HCT116 (cell line): ENCODE measurements around the gene KRTAP10-9. TPM values are rescaled to one million over a fixed set of nuclear protein-coding genes. Genes with fewer than 3 reads are reported as not detected.

Experiments
- ATAC-seq: fragments of 200-7000 bp; cut with Tn5 transposase; 2 replicates; pipeline ENCODE4 v1.9.1; 2020; ENCODE audit warnings: mild to moderate bottlenecking, moderate library complexity
- BruUV-seq: library from RNA; stranded (reverse); fragments of 400-500 nt; replicated peaks from 2 replicates; lab custom pipeline; 2021; lab: Mats Ljungman, UMichigan
- CTCF ChIA-PET: fragments of 300-600 bp; sonication (Branson Sonifier 250); formaldehyde crosslinking; loops from one replicate; lab custom pipeline; 2021; ENCODE audit warnings: antibody characterized with exemption; lab: Charles Lee
- POLR2A ChIA-PET: fragments of 300-600, 350-600 bp; sonication (Branson Sonifier 250); formaldehyde crosslinking; loops from one replicate; lab custom pipeline; 2021; ENCODE audit warnings: antibody characterized with exemption; lab: Charles Lee
- RAD21 ChIA-PET, 2 experiments: fragments of 300-600 bp; sonication (Branson Sonifier 250); formaldehyde crosslinking; loops; one replicate each; lab custom pipeline; 2023; ENCODE audit warnings: low total read pairs in 2 of 2; ENCODE audit not compliant: uncharacterized antibody in 2 of 2, unreplicated experiment in 2 of 2, low non-redundant PET in 1 of 2; lab: Charles Lee
- DNase-seq: peaks from one replicate; pipeline ENCODE4 v3.0.0-alpha.2; 2010; ENCODE audit warnings: low read depth, low spot score
- H2AFZ ChIP-seq: fragments of 200-600 bp; shearing (Covaris generic), sonication (generic); 2 replicates; pipeline ENCODE4 v1.6.1; 2017; ENCODE audit warnings: low read depth, mixed run types, mixed read lengths, antibody characterized with exemption, low read length; ENCODE audit not compliant: poor library complexity, severe bottlenecking
- H3K27ac ChIP-seq: 2 replicates; pipeline ENCODE4 v1.5.1; 2012; ENCODE audit warnings: low read depth, low read length
- H3K27me3 ChIP-seq: fragments of 200-600 bp; sonication (generic); 2 replicates; pipeline ENCODE4 v1.6.1; 2016; ENCODE audit warnings: mixed run types, low read length, mixed read lengths; ENCODE audit not compliant: insufficient read depth
- H3K36me3 ChIP-seq, 2 experiments: fragments of 200-500 bp in 1 of 2; fragments of 200-600 bp in 1 of 2; sonication (Bioruptor generic) in 1 of 2; sonication (generic) in 1 of 2; 2 replicates each; pipeline versions ENCODE4 v1.5.1 to v1.6.1; 2014 to 2016; ENCODE audit warnings: low read length in 2 of 2, inconsistent platforms in 1 of 2, mixed read lengths in 1 of 2, mixed run types in 1 of 2; ENCODE audit not compliant: insufficient read depth in 2 of 2, control insufficient read depth in 1 of 2
- H3K4me1 ChIP-seq, 2 experiments: fragments of 200-600 bp in 1 of 2; sonication (generic) in 1 of 2; 2 replicates each; pipeline versions ENCODE4 v1.5.1 to v1.6.1; 2012 to 2017; ENCODE audit warnings: low read length in 2 of 2, inconsistent platforms in 1 of 2, mild to moderate bottlenecking in 1 of 2, mixed read lengths in 1 of 2, mixed run types in 1 of 2, moderate library complexity in 1 of 2; ENCODE audit not compliant: insufficient read depth in 2 of 2, control insufficient read depth in 1 of 2
- H3K4me2 ChIP-seq: fragments of 200-600 bp; sonication (generic); 2 replicates; pipeline ENCODE4 v1.6.1; 2017; ENCODE audit warnings: mixed run types, low read length, mixed read lengths
- H3K4me3 ChIP-seq, 2 experiments: fragments of 200-600 bp in 1 of 2; sonication (generic) in 1 of 2; replicated peaks in 1 of 2; 2 replicates each; pipeline ENCODE4 v1.5.1; 2011 to 2016; ENCODE audit warnings: low read length in 2 of 2, control low read depth in 1 of 2, low read depth in 1 of 2, mild to moderate bottlenecking in 1 of 2, mixed read lengths in 1 of 2, mixed run types in 1 of 2
- H3K79me2 ChIP-seq: fragments of 200-600 bp; sonication (generic); 2 replicates; pipeline ENCODE4 v1.6.1; 2017; ENCODE audit warnings: mild to moderate bottlenecking, mixed run types, low read length, moderate library complexity, mixed read lengths; ENCODE audit not compliant: insufficient read depth
- H3K9ac ChIP-seq: fragments of 200-600 bp; sonication (generic); 2 replicates; pipeline ENCODE4 v1.6.1; 2016; ENCODE audit warnings: low read length, mixed read lengths
- H3K9me2 ChIP-seq: fragments of 200-600 bp; sonication (generic), shearing (Covaris generic); 2 replicates; pipeline ENCODE4 v1.6.1; 2017; ENCODE audit warnings: mixed run types, mild to moderate bottlenecking, moderate library complexity; ENCODE audit not compliant: insufficient read depth
- H3K9me3 ChIP-seq, 2 experiments: fragments of 200-500 bp in 1 of 2; fragments of 200-600 bp in 1 of 2; sonication (Bioruptor generic) in 1 of 2; sonication (generic) in 1 of 2; 2 replicates each; pipeline ENCODE4 v1.6.1; 2014 to 2017; ENCODE audit warnings: low read length in 2 of 2, mixed read lengths in 2 of 2, inconsistent platforms in 1 of 2, low read depth in 1 of 2, mild to moderate bottlenecking in 1 of 2, mixed run types in 1 of 2, moderate library complexity in 1 of 2; ENCODE audit not compliant: control insufficient read depth in 1 of 2, insufficient read depth in 1 of 2
- H4K20me1 ChIP-seq: fragments of 200-600 bp; sonication (generic), shearing (Covaris generic); 2 replicates; pipeline ENCODE4 v1.6.1; 2017; ENCODE audit warnings: mixed run types, mild to moderate bottlenecking, moderate library complexity; ENCODE audit not compliant: insufficient read depth
- CEBPB ChIP-seq: IDR thresholded peaks from 2 replicates; pipeline ENCODE4 v1.6.1; 2012; ENCODE audit warnings: low read depth
- EGR1 ChIP-seq: IDR thresholded peaks from 2 replicates; pipeline ENCODE4 v1.6.1; 2012; ENCODE audit warnings: low read depth
- FOSL1 ChIP-seq: IDR thresholded peaks from 2 replicates; pipeline ENCODE4 v1.6.1; 2012; ENCODE audit warnings: low read depth
- JUND ChIP-seq: IDR thresholded peaks from 2 replicates; pipeline ENCODE4 v1.6.1; 2012
- POLR2A ChIP-seq: IDR thresholded peaks from 2 replicates; pipeline ENCODE4 v1.7.0; 2011; ENCODE audit warnings: borderline replicate concordance; ENCODE audit not compliant: insufficient read depth, insufficient read length; ENCODE audit errors: extremely low read depth
- POLR2AphosphoS5 ChIP-seq: IDR thresholded peaks from 2 replicates; pipeline ENCODE4 v1.6.1; 2011; ENCODE audit warnings: mild to moderate bottlenecking, low read depth, low read length, moderate library complexity
- RAD21 ChIP-seq: IDR thresholded peaks from 2 replicates; pipeline ENCODE4 v1.6.1; 2012; ENCODE audit warnings: low read depth, mild to moderate bottlenecking
- SP1 ChIP-seq: IDR thresholded peaks from 2 replicates; pipeline ENCODE4 v1.6.1; 2012; ENCODE audit warnings: low read depth
- SRF ChIP-seq: IDR thresholded peaks from 2 replicates; pipeline ENCODE4 v1.6.1; 2012; ENCODE audit warnings: low read depth
- TCF7L2 ChIP-seq: IDR thresholded peaks from 2 replicates; pipeline ENCODE4 v1.7.0; 2011; ENCODE audit warnings: borderline replicate concordance, inconsistent platforms; ENCODE audit not compliant: insufficient read depth, insufficient read length; ENCODE audit errors: extremely low read depth
- ZFX ChIP-seq: fragments of 450-650 bp; IDR thresholded peaks from 2 replicates; pipeline ENCODE4 v1.6.1; 2017
- intact Hi-C: fragments of 100-400 bp; cut with micrococcal nuclease; formaldehyde crosslinking; loops from 2 replicates; pipeline ENCODE4 v1.10.0; 2022
- total RNA-seq: library from RNA; stranded (reverse); gene quantifications from one replicate; pipeline ENCODE4 v1.2.1, GENCODE V29; 2021; ENCODE audit not compliant: unreplicated experiment
- TF ChIP-seq, protein P1 (sequence below): IDR thresholded peaks from 2 replicates; pipeline ENCODE4 v1.6.1; 2012
- TF ChIP-seq, protein P2 (sequence below): IDR thresholded peaks from 2 replicates; pipeline ENCODE4 v1.6.1; 2011; ENCODE audit warnings: mild to moderate bottlenecking, low read length, moderate library complexity; ENCODE audit not compliant: insufficient replicate concordance; ENCODE audit errors: extremely low read depth
- TF ChIP-seq, protein P3 (sequence below): IDR thresholded peaks from 2 replicates; pipeline ENCODE4 v1.6.1; 2012; ENCODE audit warnings: low read depth
- TF ChIP-seq, protein P4 (sequence below): IDR thresholded peaks from 2 replicates; pipeline ENCODE4 v1.6.1; 2012

The KRTAP10-9 gene
- total RNA-seq, 1 experiment from 2014 or later: not detected

DNA sequence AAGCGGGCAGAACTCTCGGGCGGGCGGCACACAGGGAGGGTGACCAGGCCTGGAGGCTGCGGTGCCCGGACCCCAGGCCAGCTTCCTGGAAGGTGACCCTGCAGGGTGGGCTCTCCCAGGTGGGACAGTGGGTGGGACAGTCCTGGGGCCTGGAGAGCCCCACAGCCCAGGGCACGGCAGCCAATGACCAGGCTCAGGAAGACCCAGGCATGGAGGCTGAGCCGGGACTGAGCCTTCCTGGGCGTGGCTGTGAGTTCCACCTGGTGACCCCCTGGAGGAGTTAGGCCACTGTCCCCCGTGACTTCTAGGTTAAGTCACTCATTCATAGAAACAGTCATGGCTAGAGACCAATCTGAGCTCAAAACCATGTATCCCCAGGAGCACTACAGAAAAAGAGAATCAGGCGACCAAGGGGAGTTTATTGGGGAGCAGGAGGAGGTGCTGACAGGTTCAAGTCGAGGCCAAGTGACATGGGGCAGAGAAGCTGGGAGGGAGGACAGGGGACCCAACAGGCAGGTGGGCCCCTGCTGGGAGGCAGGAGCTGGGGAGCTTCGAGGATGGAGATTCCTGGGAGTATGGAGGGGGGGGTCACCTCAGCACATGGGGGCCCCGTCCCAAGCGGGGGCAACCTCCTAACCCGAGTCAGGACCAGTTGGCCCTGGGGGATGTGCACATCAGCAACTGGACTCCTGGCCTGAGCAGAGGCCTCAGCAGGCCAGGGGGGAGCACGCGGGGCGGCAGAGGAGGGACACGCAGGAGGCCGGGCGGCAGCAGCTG lies 47.6 kb upstream of the KRTAP10-9 start:
- no peak for DNase-seq
- no peak overlapping the region for H2AFZ ChIP-seq
- no peak overlapping the region for H3K27ac ChIP-seq
- no peak overlapping the region for H3K4me2 ChIP-seq
- H3K4me3 ChIP-seq: no peak overlapping the region
- H3K79me2 ChIP-seq: no peaks in the 10 kb centered on the region
- H3K4me1 ChIP-seq: peaks cover 0 to 3% of the 10 kb centered on the region in 2 experiments; a peak in 1 of 4 replicates
- H3K9me2 ChIP-seq: no peaks in the 10 kb centered on the region
- ATAC-seq: no peak
- POLR2A ChIA-PET: no interaction called here
- H3K27me3 ChIP-seq: peaks cover 4% of the 10 kb centered on the region; the same call in 1 of the 2 replicates
- no peaks in the 10 kb centered on the region for H4K20me1 ChIP-seq
- BruUV-seq: no TSS peak
- no peaks in the 10 kb centered on the region for H3K36me3 ChIP-seq
- CTCF ChIA-PET: no interaction called here
- intact Hi-C loops: no loop called here
- RAD21 ChIA-PET: no interaction called here
- no peak overlapping the region for H3K9ac ChIP-seq
- TF ChIP-seq POLR2A: no peak
- H3K9me3 ChIP-seq: peaks cover 0 to 4% of the 10 kb centered on the region in 2 experiments; a peak in 2 of 4 replicates

DNA sequence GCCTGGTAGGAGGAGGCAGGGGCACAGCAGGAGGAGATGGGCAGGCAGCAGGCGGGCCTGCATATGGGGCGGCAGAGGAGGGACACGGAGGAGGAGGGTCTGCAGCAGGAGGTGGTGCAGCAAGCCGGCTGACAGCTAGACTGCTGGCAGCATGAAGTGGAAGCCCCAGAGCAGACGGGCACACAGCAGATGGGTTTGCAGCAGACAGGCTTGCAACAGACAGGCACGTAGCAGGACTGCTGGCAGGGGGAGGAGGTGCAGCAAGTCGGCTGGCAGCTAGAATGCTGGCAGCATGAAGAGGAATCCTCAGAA lies 47.1 kb upstream of the KRTAP10-9 start:
- H3K27me3 ChIP-seq: peaks cover 9% of the 10 kb centered on the region; the same call in 1 of the 2 replicates
- H3K9me2 ChIP-seq: no peaks in the 10 kb centered on the region
- no peaks in the 10 kb centered on the region for H3K79me2 ChIP-seq
- H3K36me3 ChIP-seq: no peaks in the 10 kb centered on the region
- intact Hi-C loops: no loop called here
- H3K27ac ChIP-seq: no peak overlapping the region
- H3K4me1 ChIP-seq: peaks cover 0 to under 1% of the 10 kb centered on the region in 2 experiments; a peak in 1 of 4 replicates
- H3K9ac ChIP-seq: no peak overlapping the region
- BruUV-seq: no TSS peak
- RAD21 ChIA-PET: no interaction called here
- CTCF ChIA-PET: no interaction called here
- peaks cover 0 to 4% of the 10 kb centered on the region in 2 experiments; a peak in 2 of 4 replicates for H3K9me3 ChIP-seq
- no peaks in the 10 kb centered on the region for H4K20me1 ChIP-seq
- ATAC-seq: no peak
- no peak overlapping the region for H2AFZ ChIP-seq
- no peak overlapping the region for H3K4me3 ChIP-seq
- H3K4me2 ChIP-seq: no peak overlapping the region
- no peak for DNase-seq
- POLR2A ChIA-PET: no interaction called here
- TF ChIP-seq POLR2AphosphoS5 (no peak), SP1 (no peak), CEBPB (no peak), EGR1 (no peak), FOSL1 (no peak), ZFX (no peak), SRF (no peak), RAD21 (no peak), TCF7L2 (no peak), JUND (no peak)
- TF ChIP-seq, protein P1, sequence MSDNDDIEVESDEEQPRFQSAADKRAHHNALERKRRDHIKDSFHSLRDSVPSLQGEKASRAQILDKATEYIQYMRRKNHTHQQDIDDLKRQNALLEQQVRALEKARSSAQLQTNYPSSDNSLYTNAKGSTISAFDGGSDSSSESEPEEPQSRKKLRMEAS: no peak
- TF ChIP-seq, protein P2, sequence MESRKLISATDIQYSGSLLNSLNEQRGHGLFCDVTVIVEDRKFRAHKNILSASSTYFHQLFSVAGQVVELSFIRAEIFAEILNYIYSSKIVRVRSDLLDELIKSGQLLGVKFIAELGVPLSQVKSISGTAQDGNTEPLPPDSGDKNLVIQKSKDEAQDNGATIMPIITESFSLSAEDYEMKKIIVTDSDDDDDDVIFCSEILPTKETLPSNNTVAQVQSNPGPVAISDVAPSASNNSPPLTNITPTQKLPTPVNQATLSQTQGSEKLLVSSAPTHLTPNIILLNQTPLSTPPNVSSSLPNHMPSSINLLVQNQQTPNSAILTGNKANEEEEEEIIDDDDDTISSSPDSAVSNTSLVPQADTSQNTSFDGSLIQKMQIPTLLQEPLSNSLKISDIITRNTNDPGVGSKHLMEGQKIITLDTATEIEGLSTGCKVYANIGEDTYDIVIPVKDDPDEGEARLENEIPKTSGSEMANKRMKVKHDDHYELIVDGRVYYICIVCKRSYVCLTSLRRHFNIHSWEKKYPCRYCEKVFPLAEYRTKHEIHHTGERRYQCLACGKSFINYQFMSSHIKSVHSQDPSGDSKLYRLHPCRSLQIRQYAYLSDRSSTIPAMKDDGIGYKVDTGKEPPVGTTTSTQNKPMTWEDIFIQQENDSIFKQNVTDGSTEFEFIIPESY: no peak
- TF ChIP-seq, protein P3, sequence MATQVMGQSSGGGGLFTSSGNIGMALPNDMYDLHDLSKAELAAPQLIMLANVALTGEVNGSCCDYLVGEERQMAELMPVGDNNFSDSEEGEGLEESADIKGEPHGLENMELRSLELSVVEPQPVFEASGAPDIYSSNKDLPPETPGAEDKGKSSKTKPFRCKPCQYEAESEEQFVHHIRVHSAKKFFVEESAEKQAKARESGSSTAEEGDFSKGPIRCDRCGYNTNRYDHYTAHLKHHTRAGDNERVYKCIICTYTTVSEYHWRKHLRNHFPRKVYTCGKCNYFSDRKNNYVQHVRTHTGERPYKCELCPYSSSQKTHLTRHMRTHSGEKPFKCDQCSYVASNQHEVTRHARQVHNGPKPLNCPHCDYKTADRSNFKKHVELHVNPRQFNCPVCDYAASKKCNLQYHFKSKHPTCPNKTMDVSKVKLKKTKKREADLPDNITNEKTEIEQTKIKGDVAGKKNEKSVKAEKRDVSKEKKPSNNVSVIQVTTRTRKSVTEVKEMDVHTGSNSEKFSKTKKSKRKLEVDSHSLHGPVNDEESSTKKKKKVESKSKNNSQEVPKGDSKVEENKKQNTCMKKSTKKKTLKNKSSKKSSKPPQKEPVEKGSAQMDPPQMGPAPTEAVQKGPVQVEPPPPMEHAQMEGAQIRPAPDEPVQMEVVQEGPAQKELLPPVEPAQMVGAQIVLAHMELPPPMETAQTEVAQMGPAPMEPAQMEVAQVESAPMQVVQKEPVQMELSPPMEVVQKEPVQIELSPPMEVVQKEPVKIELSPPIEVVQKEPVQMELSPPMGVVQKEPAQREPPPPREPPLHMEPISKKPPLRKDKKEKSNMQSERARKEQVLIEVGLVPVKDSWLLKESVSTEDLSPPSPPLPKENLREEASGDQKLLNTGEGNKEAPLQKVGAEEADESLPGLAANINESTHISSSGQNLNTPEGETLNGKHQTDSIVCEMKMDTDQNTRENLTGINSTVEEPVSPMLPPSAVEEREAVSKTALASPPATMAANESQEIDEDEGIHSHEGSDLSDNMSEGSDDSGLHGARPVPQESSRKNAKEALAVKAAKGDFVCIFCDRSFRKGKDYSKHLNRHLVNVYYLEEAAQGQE: no peak
- TF ChIP-seq, protein P4, sequence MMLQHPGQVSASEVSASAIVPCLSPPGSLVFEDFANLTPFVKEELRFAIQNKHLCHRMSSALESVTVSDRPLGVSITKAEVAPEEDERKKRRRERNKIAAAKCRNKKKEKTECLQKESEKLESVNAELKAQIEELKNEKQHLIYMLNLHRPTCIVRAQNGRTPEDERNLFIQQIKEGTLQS: no peak
